Globus pallidus (tissue), 1 donor: Measurements from ENCODE around the gene SRD5A1.

Experiments used
- DNase-seq: peaks from one replicate; pipeline ENCODE4 v3.0.0-alpha.2; 2015; ENCODE audit warnings: low spot score

SRD5A1 gene

GRCh38 chr5:6604341-6604740 lies 28.9 kb upstream of the SRD5A1 start:
- DNase-seq, result no peak

GRCh38 chr5:6604946-6605345 lies 28.3 kb upstream of the SRD5A1 start:
- DNase-seq, result no peak

- no peak for DNase-seq
These were observed 26.2 kb upstream of the SRD5A1 start for GRCh38 chr5:6606884-6607558.

GRCh38 chr5:6607559-6607936 lies 25.7 kb upstream of the SRD5A1 start:
- DNase-seq, result no peak

GRCh38 chr5:6608016-6608415 lies 25.2 kb upstream of the SRD5A1 start:
- DNase-seq, result no peak

- no peak for DNase-seq
These were observed 21.6 kb upstream of the SRD5A1 start for GRCh38 chr5:6611334-6612256.

- DNase-seq, result no peak
These were observed 18.0 kb upstream of the SRD5A1 start for GRCh38 chr5:6615034-6615815.

- no peak for DNase-seq
These were observed 16.6 kb upstream of the SRD5A1 start for GRCh38 chr5:6616632-6617031.

- DNase-seq, result no peak
These were observed 10.0 kb upstream of the SRD5A1 start for GRCh38 chr5:6623228-6623627.

- DNase-seq, result no peak
These were observed 9.3 kb upstream of the SRD5A1 start for GRCh38 chr5:6623941-6624340.

- no peak for DNase-seq
These were observed 6.7 kb upstream of the SRD5A1 start for GRCh38 chr5:6626508-6626907.

- DNase-seq, result no peak
These were observed 1.8 kb upstream of the SRD5A1 start for GRCh38 chr5:6631441-6631840.

GRCh38 chr5:6632324-6632887 lies 834 bp upstream of the SRD5A1 start:
- peak; percentile 13 for DNase-seq

GRCh38 chr5:6633469-6634245 lies 417 bp downstream of the SRD5A1 start:
- DNase-seq, result peak; percentile 4

GRCh38 chr5:6634306-6634705 lies 1.1 kb downstream of the SRD5A1 start:
- no peak for DNase-seq

- DNase-seq, result no peak
These were observed 1.7 kb downstream of the SRD5A1 start for GRCh38 chr5:6634788-6635430.

GRCh38 chr5:6636293-6636692 lies 3.1 kb downstream of the SRD5A1 start:
- DNase-seq, result no peak

- DNase-seq, result no peak
These were observed 3.8 kb downstream of the SRD5A1 start for GRCh38 chr5:6637022-6637421.

GRCh38 chr5:6637590-6637989 lies 4.3 kb downstream of the SRD5A1 start:
- DNase-seq, result no peak

- DNase-seq, result no peak
These were observed 5.0 kb downstream of the SRD5A1 start for GRCh38 chr5:6638236-6638635.

- DNase-seq, result no peak
These were observed 9.4 kb downstream of the SRD5A1 start for GRCh38 chr5:6642655-6643054.
